ENCODE data around the gene FAM193A. TPM values are rescaled to one million over a fixed set of nuclear protein-coding genes. Genes with fewer than 3 reads are reported as not detected.
A peak's percentile ranks its signal among the peaks of the same experiment; 100 is the strongest.

The FAM193A gene
- total RNA-seq, 1 donor from 2014 or later, result 31.4 TPM

DNA sequence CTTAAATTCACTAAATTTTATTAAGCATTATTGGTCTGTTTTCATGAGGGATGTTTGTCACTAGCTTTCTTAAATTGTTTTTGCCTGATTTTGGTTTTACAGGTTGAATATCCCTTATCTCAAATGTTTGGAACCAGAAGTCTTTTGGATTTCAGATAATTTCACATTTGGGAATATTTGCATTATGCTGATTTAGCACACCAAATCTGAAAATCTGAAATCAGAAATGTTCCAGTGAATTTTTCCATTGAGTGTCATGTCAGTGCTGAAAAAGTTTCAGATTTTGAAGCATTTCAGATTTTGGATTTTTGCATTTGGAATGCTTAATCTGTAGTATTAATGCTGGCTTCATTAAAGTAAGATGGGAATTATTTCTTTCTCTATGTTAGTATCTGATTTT is 14.7 kb downstream of the FAM193A start:
- H3K4me1 ChIP-seq, result peaks cover 22% of the 10 kb centered on the region
- H3K27ac ChIP-seq, result no peak overlapping the region
- DNase-seq (ENCODE audit: extremely low spot score in 2 of 2), result no peak
- no peaks in the 10 kb centered on the region for H3K36me3 ChIP-seq
- H3K4me3 ChIP-seq, result no peak overlapping the region
- intact Hi-C loops (cut with DNase I), result no loop called here
- no peaks in the 10 kb centered on the region for H3K27me3 ChIP-seq
- TF ChIP-seq POLR2A (IDR thresholded peaks at IDR 0.05), result no peak
- TF ChIP-seq, protein P1, sequence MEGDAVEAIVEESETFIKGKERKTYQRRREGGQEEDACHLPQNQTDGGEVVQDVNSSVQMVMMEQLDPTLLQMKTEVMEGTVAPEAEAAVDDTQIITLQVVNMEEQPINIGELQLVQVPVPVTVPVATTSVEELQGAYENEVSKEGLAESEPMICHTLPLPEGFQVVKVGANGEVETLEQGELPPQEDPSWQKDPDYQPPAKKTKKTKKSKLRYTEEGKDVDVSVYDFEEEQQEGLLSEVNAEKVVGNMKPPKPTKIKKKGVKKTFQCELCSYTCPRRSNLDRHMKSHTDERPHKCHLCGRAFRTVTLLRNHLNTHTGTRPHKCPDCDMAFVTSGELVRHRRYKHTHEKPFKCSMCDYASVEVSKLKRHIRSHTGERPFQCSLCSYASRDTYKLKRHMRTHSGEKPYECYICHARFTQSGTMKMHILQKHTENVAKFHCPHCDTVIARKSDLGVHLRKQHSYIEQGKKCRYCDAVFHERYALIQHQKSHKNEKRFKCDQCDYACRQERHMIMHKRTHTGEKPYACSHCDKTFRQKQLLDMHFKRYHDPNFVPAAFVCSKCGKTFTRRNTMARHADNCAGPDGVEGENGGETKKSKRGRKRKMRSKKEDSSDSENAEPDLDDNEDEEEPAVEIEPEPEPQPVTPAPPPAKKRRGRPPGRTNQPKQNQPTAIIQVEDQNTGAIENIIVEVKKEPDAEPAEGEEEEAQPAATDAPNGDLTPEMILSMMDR (IDR thresholded peaks at IDR 0.05), result no peak
- no peak for TF ChIP-seq POLR2AphosphoS5 (IDR thresholded peaks at IDR 0.05; ENCODE audit: insufficient read depth in 1 of 2, low read depth in 1 of 2)
- no peaks in the 10 kb centered on the region for H3K9me3 ChIP-seq

DNA sequence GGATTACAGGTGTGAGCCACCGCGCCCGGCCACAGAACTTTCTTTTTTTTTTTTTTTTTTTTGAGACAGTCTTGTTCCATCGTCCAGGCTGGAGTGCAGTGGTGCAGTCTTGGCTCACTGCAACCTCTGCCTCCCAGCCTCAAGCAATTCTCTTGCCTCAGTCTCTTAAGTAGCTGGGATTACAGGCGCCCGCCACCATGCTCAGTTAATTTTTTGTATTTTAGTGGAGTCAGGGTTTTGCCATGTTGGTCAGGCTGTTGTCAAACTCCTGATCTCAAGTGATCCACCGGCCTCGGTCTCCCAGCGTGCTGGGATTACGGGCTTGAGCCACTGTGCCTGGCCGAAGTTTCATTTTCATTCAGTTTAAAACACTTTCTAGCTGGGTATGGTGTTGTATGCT is 16.4 kb downstream of the FAM193A start:
- H3K27ac ChIP-seq, result no peak overlapping the region
- peaks cover 29% of the 10 kb centered on the region for H3K4me1 ChIP-seq
- no peak overlapping the region for H3K4me3 ChIP-seq
- DNase-seq (ENCODE audit: extremely low spot score in 2 of 2), result peak in 1 of 2 donors; percentile 7
- no peaks in the 10 kb centered on the region for H3K36me3 ChIP-seq
- no peaks in the 10 kb centered on the region for H3K9me3 ChIP-seq
- intact Hi-C loops (cut with DNase I), result no loop called here
- no peaks in the 10 kb centered on the region for H3K27me3 ChIP-seq
- TF ChIP-seq, protein P1 (IDR thresholded peaks at IDR 0.05), result no peak

DNA sequence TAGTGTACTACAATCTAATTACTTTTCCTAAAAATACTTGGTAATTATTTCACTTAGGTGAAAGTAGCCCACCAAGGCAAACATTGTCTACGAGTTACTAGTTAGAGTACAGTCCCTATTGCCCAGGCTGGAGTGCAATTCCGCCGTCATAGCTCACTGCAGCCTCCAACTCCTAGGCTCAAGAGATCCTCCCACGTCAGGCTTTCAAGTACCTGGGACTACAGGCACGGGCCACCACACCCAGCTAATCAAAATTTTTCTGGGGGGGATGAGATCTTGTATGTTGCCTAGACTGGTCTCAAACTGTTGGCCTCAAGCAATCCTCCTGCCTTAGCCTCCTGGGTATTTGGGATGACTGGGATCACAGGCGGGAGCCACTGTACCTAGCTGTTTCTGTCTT is 21.9 kb downstream of the FAM193A start:
- H3K4me1 ChIP-seq, result peaks cover 61% of the 10 kb centered on the region
- H3K4me3 ChIP-seq, result no peak overlapping the region
- TF ChIP-seq POLR2AphosphoS5 (IDR thresholded peaks at IDR 0.05; ENCODE audit: insufficient read depth in 1 of 2, low read depth in 1 of 2) (no peak), POLR2A (IDR thresholded peaks at IDR 0.05) (no peak)
- TF ChIP-seq, protein P1 (IDR thresholded peaks at IDR 0.05), result no peak
- no peak overlapping the region for H3K27ac ChIP-seq
- no peaks in the 10 kb centered on the region for H3K27me3 ChIP-seq
- no peaks in the 10 kb centered on the region for H3K9me3 ChIP-seq
- intact Hi-C loops (cut with DNase I), result no loop called here
- DNase-seq (ENCODE audit: extremely low spot score in 2 of 2), result no peak
- no peaks in the 10 kb centered on the region for H3K36me3 ChIP-seq

DNA sequence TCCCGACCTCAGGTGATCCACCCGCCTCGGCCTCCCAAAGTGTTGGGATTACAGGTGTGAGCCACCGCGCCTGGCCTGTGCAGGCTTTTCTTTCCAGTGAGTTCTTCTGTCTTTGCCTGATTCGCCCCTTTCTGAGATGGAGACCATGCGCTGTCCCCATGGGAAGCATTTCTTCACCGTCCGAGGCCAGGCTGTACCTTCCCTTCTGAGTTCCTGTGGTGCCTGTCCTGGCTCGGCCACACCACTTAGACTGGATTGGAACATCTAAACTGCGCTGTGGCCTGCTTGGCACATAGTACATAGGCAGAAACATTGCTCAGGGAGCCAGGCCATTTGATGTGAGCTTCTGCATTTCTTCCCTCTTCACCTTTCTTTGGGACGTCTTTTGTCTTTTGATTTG is 23.7 kb downstream of the FAM193A start:
- H3K9me3 ChIP-seq, result no peaks in the 10 kb centered on the region
- DNase-seq (ENCODE audit: extremely low spot score in 2 of 2), result no peak
- no peaks in the 10 kb centered on the region for H3K36me3 ChIP-seq
- H3K27me3 ChIP-seq, result no peaks in the 10 kb centered on the region
- TF ChIP-seq POLR2AphosphoS5 (IDR thresholded peaks at IDR 0.05; ENCODE audit: insufficient read depth in 1 of 2, low read depth in 1 of 2) (no peak), POLR2A (IDR thresholded peaks at IDR 0.05) (no peak)
- TF ChIP-seq, protein P1 (IDR thresholded peaks at IDR 0.05), result no peak
- H3K27ac ChIP-seq, result no peak overlapping the region
- H3K4me1 ChIP-seq, result peaks cover 55% of the 10 kb centered on the region
- intact Hi-C loops (cut with DNase I), result no loop called here
- no peak overlapping the region for H3K4me3 ChIP-seq

DNA sequence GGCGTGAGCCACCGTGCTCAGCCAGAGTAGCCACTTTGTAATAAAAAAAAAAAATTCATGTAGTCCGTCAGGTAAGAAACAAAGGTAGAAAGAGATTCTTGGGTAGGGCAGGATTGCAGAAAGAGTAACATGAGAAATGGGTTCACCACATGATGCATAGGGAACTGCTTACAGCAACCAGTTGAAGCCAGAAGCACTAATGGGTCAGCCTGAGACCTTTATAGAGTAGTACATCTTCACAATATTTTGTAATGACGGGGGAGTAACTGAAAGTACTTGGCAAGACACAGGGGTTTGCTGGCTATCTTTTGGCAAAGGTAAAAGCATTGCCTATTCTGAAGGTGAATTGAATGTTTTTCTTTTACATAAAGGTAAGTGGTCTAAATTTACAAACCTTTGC is 29.1 kb downstream of the FAM193A start:
- Histone ChIP-seq H3K27ac (no peak overlapping the region), H3K9me3 (no peaks in the 10 kb centered on the region), H3K4me1 (peaks cover 28% of the 10 kb centered on the region), H3K4me3 (no peak overlapping the region), H3K36me3 (no peaks in the 10 kb centered on the region), H3K27me3 (no peaks in the 10 kb centered on the region)
- no peak for DNase-seq (ENCODE audit: extremely low spot score in 2 of 2)
- intact Hi-C loops (cut with DNase I), result no loop called here
- TF ChIP-seq POLR2A (IDR thresholded peaks at IDR 0.05) (no peak), POLR2AphosphoS5 (IDR thresholded peaks at IDR 0.05; ENCODE audit: insufficient read depth in 1 of 2, low read depth in 1 of 2) (no peak)
- TF ChIP-seq, protein P1 (IDR thresholded peaks at IDR 0.05), result no peak
